Mesenchymal stem cell (in vitro differentiated cells and primary cell): ENCODE results near the gene SYT17.

Experiments used
- DNase-seq: peaks from one replicate; pipeline ENCODE4 v3.0.0-alpha.2; 2013
- H2AFZ ChIP-seq: one replicate; pipeline ENCODE4 v1.6.1; 2013; ENCODE audit warnings: low read depth, mild to moderate bottlenecking, control low read depth, inconsistent platforms, low read length, moderate library complexity
- H2AK5ac ChIP-seq: 2 replicates; pipeline ENCODE4 v1.6.1; 2013; ENCODE audit warnings: low read length, moderate library complexity, mild to moderate bottlenecking, inconsistent platforms; ENCODE audit not compliant: severe bottlenecking
- H2BK120ac ChIP-seq: one replicate; pipeline ENCODE4 v1.6.1; 2013; ENCODE audit warnings: low read depth, mild to moderate bottlenecking, inconsistent platforms, low read length, moderate library complexity
- H2BK12ac ChIP-seq, 2 experiments: one replicate each; pipeline ENCODE4 v1.6.1; 2013; ENCODE audit warnings: inconsistent platforms in 2 of 2, low read length in 2 of 2, mild to moderate bottlenecking in 2 of 2, moderate library complexity in 2 of 2, control low read depth in 1 of 2
- H2BK15ac ChIP-seq: one replicate; pipeline ENCODE4 v1.6.1; 2013; ENCODE audit warnings: mild to moderate bottlenecking, low read depth, inconsistent platforms; ENCODE audit not compliant: poor library complexity, severe bottlenecking
- H2BK5ac ChIP-seq: 2 replicates; pipeline ENCODE4 v1.6.1; 2013; ENCODE audit warnings: low read depth, mild to moderate bottlenecking, low read length, control low read depth, inconsistent platforms; ENCODE audit not compliant: poor library complexity, severe bottlenecking
- H3K14ac ChIP-seq, 2 experiments: one replicate each; pipeline ENCODE4 v1.6.1; 2013; ENCODE audit warnings: inconsistent platforms in 2 of 2, low read length in 2 of 2, control low read depth in 1 of 2, mild to moderate bottlenecking in 1 of 2, moderate library complexity in 1 of 2
- H3K18ac ChIP-seq, 2 experiments: one replicate each; pipeline ENCODE4 v1.6.1; 2013; ENCODE audit warnings: inconsistent platforms in 2 of 2, low read length in 2 of 2, control low read depth in 1 of 2, low read depth in 1 of 2, mild to moderate bottlenecking in 1 of 2
- H3K23ac ChIP-seq, 2 experiments: one replicate each; pipeline ENCODE4 v1.6.1; 2013; ENCODE audit warnings: inconsistent platforms in 2 of 2, low read length in 2 of 2, mild to moderate bottlenecking in 2 of 2, moderate library complexity in 2 of 2, control low read depth in 1 of 2
- H3K27ac ChIP-seq: 2 replicates; pipeline ENCODE4 v1.5.1; 2013; ENCODE audit warnings: mild to moderate bottlenecking, moderate library complexity, low read length, control low read depth, inconsistent platforms; ENCODE audit not compliant: poor library complexity, severe bottlenecking
- H3K27me3 ChIP-seq, 2 experiments: 2 replicates each; pipeline versions ENCODE4 v1.6.1 to v1.7.0; 2013; ENCODE audit warnings: low read length in 2 of 2, mild to moderate bottlenecking in 2 of 2, moderate library complexity in 2 of 2, control low read depth in 1 of 2, inconsistent platforms in 1 of 2; ENCODE audit not compliant: control insufficient read depth in 1 of 2, insufficient read depth in 1 of 2
- H3K36me3 ChIP-seq, 2 experiments: 2 replicates each; pipeline versions ENCODE4 v1.6.1 to v1.7.0; 2013; ENCODE audit warnings: low read length in 2 of 2, control low read depth in 1 of 2, inconsistent platforms in 1 of 2, low read depth in 1 of 2, mild to moderate bottlenecking in 1 of 2; ENCODE audit not compliant: insufficient read depth in 2 of 2, control insufficient read depth in 1 of 2
- H3K4ac ChIP-seq, 2 experiments: one replicate each; pipeline ENCODE4 v1.6.1; 2013; ENCODE audit warnings: inconsistent platforms in 2 of 2, low read length in 2 of 2, mild to moderate bottlenecking in 2 of 2, moderate library complexity in 2 of 2, control low read depth in 1 of 2, low read depth in 1 of 2
- H3K4me1 ChIP-seq: 2 replicates; pipeline ENCODE4 v1.6.1; 2013; ENCODE audit warnings: low read depth, low read length, control low read depth; ENCODE audit not compliant: control insufficient read depth, insufficient read depth
- H3K4me2 ChIP-seq: 2 replicates; pipeline ENCODE4 v1.6.1; 2013; ENCODE audit warnings: low read length, mild to moderate bottlenecking, inconsistent platforms; ENCODE audit not compliant: poor library complexity, severe bottlenecking
- H3K4me3 ChIP-seq, 2 experiments: 2 replicates each; pipeline versions ENCODE4 v1.5.1 to v1.7.0; 2013; ENCODE audit warnings: low read length in 2 of 2, mild to moderate bottlenecking in 2 of 2, control low read depth in 1 of 2, low read depth in 1 of 2; ENCODE audit not compliant: insufficient read depth in 1 of 2
- H3K79me1 ChIP-seq: replicated peaks from 2 replicates; pipeline ENCODE4 v1.6.1; 2013; ENCODE audit warnings: mild to moderate bottlenecking, control low read depth, low read length, inconsistent platforms; ENCODE audit not compliant: poor library complexity, severe bottlenecking
- H3K9ac ChIP-seq: 2 replicates; pipeline ENCODE4 v1.7.0; 2013; ENCODE audit warnings: mild to moderate bottlenecking, low read length, moderate library complexity
- H3K9me3 ChIP-seq: 2 replicates; pipeline ENCODE4 v1.7.0; 2013; ENCODE audit warnings: mild to moderate bottlenecking, low read length; ENCODE audit not compliant: control insufficient read depth
- H4K8ac ChIP-seq: one replicate; pipeline ENCODE4 v1.6.1; 2013; ENCODE audit warnings: inconsistent platforms, mild to moderate bottlenecking, low read length, moderate library complexity
- H4K91ac ChIP-seq: one replicate; pipeline ENCODE4 v1.6.1; 2013; ENCODE audit warnings: mild to moderate bottlenecking, low read length, inconsistent platforms
- WGBS: methylation state at CpG from one replicate; pipeline ENCODE4 v1.1.7; 2013; ENCODE audit warnings: mixed read lengths; 5-methylcytosine and 5-hydroxymethylcytosine counted together

The SYT17 gene

GRCh38 chr16:19169082-19169639 lies 1.1 kb downstream of the SYT17 start:
- no peak overlapping the region for H2BK12ac ChIP-seq
- no peak overlapping the region for H3K4me3 ChIP-seq
- H3K4me1 ChIP-seq: peaks cover 14% of the 10 kb centered on the region
- no peak overlapping the region for H4K91ac ChIP-seq
- H3K27me3 ChIP-seq: peaks cover 41 to 45% of the 10 kb centered on the region in 2 experiments
- no peak overlapping the region for H3K27ac ChIP-seq
- H2AK5ac ChIP-seq: no peak overlapping the region
- no peak overlapping the region for H3K4ac ChIP-seq
- H2BK15ac ChIP-seq: no peak overlapping the region
- no peak overlapping the region for H3K9ac ChIP-seq
- no peaks in the 10 kb centered on the region for H3K36me3 ChIP-seq
- H3K4me2 ChIP-seq: no peak overlapping the region
- H2BK120ac ChIP-seq: no peak overlapping the region
- DNase-seq: no peak
- H3K9me3 ChIP-seq: peaks cover 3% of the 10 kb centered on the region
- no peak overlapping the region for H3K14ac ChIP-seq
- no peaks in the 10 kb centered on the region for H3K79me1 ChIP-seq
- no peak overlapping the region for H2BK5ac ChIP-seq
- 21% methylated on average over 18 of the region's 19 CpGs for WGBS
- no peak overlapping the region for H4K8ac ChIP-seq
- H3K23ac ChIP-seq: no peak overlapping the region
- H2AFZ ChIP-seq: no peak overlapping the region
- H3K18ac ChIP-seq: no peak overlapping the region

GRCh38 chr16:19170043-19170655 lies 2.1 kb downstream of the SYT17 start:
- WGBS: 94% methylated on average over 5 of the region's 7 CpGs
- Histone ChIP-seq H3K36me3 (no peaks in the 10 kb centered on the region), H4K8ac (no peak overlapping the region), H2BK15ac (no peak overlapping the region), H3K4me3 (no peak overlapping the region), H2AFZ (no peak overlapping the region), H3K4ac (no peak overlapping the region), H3K9me3 (peaks cover 3% of the 10 kb centered on the region), H3K4me1 (peaks cover 14% of the 10 kb centered on the region), H3K27me3 (peaks cover 45% of the 10 kb centered on the region in 2 experiments), H3K9ac (no peak overlapping the region), H2BK12ac (no peak overlapping the region), H2BK120ac (no peak overlapping the region), H3K18ac (no peak overlapping the region), H3K23ac (no peak overlapping the region), H3K4me2 (no peak overlapping the region), H4K91ac (no peak overlapping the region), H3K14ac (no peak overlapping the region), H2AK5ac (no peak overlapping the region), H2BK5ac (no peak overlapping the region), H3K27ac (no peak overlapping the region), H3K79me1 (no peaks in the 10 kb centered on the region)
- DNase-seq: no peak

- Histone ChIP-seq H3K18ac (no peak overlapping the region), H4K8ac (no peak overlapping the region)
Observed at GRCh38 chr16:19172098-19172780, 4.2 kb downstream of the SYT17 start.

GRCh38 chr16:19173059-19173458 lies 5.0 kb downstream of the SYT17 start:
- no peak overlapping the region for H3K4me2 ChIP-seq
- no peak overlapping the region for H3K9ac ChIP-seq
- WGBS: 93% methylated on average over 5 of the region's 8 CpGs
- no peak overlapping the region for H2AK5ac ChIP-seq
- no peak overlapping the region for H4K8ac ChIP-seq
- H3K27ac ChIP-seq: no peak overlapping the region
- no peak overlapping the region for H2BK120ac ChIP-seq
- H2BK15ac ChIP-seq: no peak overlapping the region
- no peak overlapping the region for H3K18ac ChIP-seq
- peaks cover 3% of the 10 kb centered on the region for H3K9me3 ChIP-seq
- H3K27me3 ChIP-seq: peaks cover 41 to 52% of the 10 kb centered on the region in 2 experiments
- no peak overlapping the region for H2BK12ac ChIP-seq
- no peak overlapping the region for H3K4ac ChIP-seq
- H4K91ac ChIP-seq: no peak overlapping the region
- no peak overlapping the region for H3K23ac ChIP-seq
- no peaks in the 10 kb centered on the region for H3K36me3 ChIP-seq
- peaks cover 8% of the 10 kb centered on the region for H3K4me1 ChIP-seq
- no peaks in the 10 kb centered on the region for H3K79me1 ChIP-seq
- H2BK5ac ChIP-seq: no peak overlapping the region
- no peak for DNase-seq
- no peak overlapping the region for H2AFZ ChIP-seq
- no peak overlapping the region for H3K4me3 ChIP-seq
- no peak overlapping the region for H3K14ac ChIP-seq

More at GRCh38 chr16:19172098-19172780, 4.2 kb downstream of the SYT17 start:
- Histone ChIP-seq H3K27ac (no peak overlapping the region), H3K14ac (no peak overlapping the region), H2BK120ac (no peak overlapping the region), H3K36me3 (no peaks in the 10 kb centered on the region), H3K27me3 (peaks cover 45 to 53% of the 10 kb centered on the region in 2 experiments), H2BK15ac (no peak overlapping the region), H3K9ac (no peak overlapping the region), H3K23ac (no peak overlapping the region), H2BK12ac (no peak overlapping the region), H3K4ac (no peak overlapping the region), H2BK5ac (no peak overlapping the region), H3K9me3 (peaks cover 3% of the 10 kb centered on the region), H3K79me1 (no peaks in the 10 kb centered on the region), H3K4me1 (peaks cover 14% of the 10 kb centered on the region), H3K4me2 (no peak overlapping the region), H4K91ac (no peak overlapping the region), H2AK5ac (no peak overlapping the region), H3K4me3 (no peak overlapping the region), H2AFZ (no peak overlapping the region)
- 91% methylated on average over 12 of the region's 12 CpGs for WGBS
- no peak for DNase-seq
